Keratinocyte (primary cell): ENCODE measurements around the gene VARS1. TPM values are rescaled to one million over a fixed set of nuclear protein-coding genes. Genes with fewer than 3 reads are reported as not detected.

Experiments used
- DNase-seq: peaks from one replicate; pipeline ENCODE4 v3.0.0-alpha.2; 2011; ENCODE audit warnings: low read depth, missing footprints, low spot score
- FAIRE-seq: peaks from 2 replicates; lab custom pipeline; 2011; peaks lifted over from hg19 to GRCh38; lab: Jason Lieb, UNC
- H2AFZ ChIP-seq: 2 replicates; pipeline ENCODE4 v1.6.0; 2012; ENCODE audit warnings: low read length, control low read depth, inconsistent platforms; ENCODE audit not compliant: control insufficient read depth
- H3K27ac ChIP-seq: 2 replicates; pipeline ENCODE4 v1.5.1; 2011; ENCODE audit warnings: low read length; ENCODE audit not compliant: control insufficient read depth, insufficient read depth
- H3K27me3 ChIP-seq: 3 replicates; pipeline ENCODE4 v1.6.0; 2011; ENCODE audit warnings: low read length; ENCODE audit not compliant: control insufficient read depth, insufficient read depth; ENCODE audit errors: extremely low read depth
- H3K36me3 ChIP-seq, 2 experiments: 2 replicates in 1 of 2; 3 replicates in 1 of 2; pipeline ENCODE4 v1.5.1; 2011; ENCODE audit warnings: low read length in 2 of 2, mild to moderate bottlenecking in 1 of 2; ENCODE audit not compliant: control insufficient read depth in 2 of 2, insufficient read depth in 2 of 2; ENCODE audit errors: extremely low read depth in 1 of 2
- H3K4me1 ChIP-seq: 3 replicates; pipeline ENCODE4 v1.5.1; 2011; ENCODE audit warnings: low read length; ENCODE audit not compliant: control insufficient read depth, insufficient read depth; ENCODE audit errors: extremely low read depth
- H3K4me2 ChIP-seq: 3 replicates; pipeline ENCODE4 v1.6.0; 2011; ENCODE audit warnings: low read depth, low read length; ENCODE audit not compliant: control insufficient read depth, insufficient read depth; ENCODE audit errors: extremely low read depth
- H3K4me3 ChIP-seq, 3 experiments: fragments of 200-600 bp in 1 of 3; sonication (generic) in 1 of 3; 2 replicates in 2 of 3; 3 replicates in 1 of 3; pipeline ENCODE4 v1.5.1; 2011 to 2016; ENCODE audit warnings: low read length in 3 of 3, mild to moderate bottlenecking in 3 of 3, control low read depth in 2 of 3, inconsistent platforms in 1 of 3, low read depth in 1 of 3, mixed read lengths in 1 of 3, mixed run types in 1 of 3, moderate library complexity in 1 of 3; ENCODE audit not compliant: control insufficient read depth in 2 of 3, insufficient read depth in 2 of 3; ENCODE audit errors: extremely low read depth in 1 of 3
- H3K79me2 ChIP-seq: 2 replicates; pipeline ENCODE4 v1.6.0; 2012; ENCODE audit warnings: low read length; ENCODE audit not compliant: control insufficient read depth, insufficient read depth
- H3K9ac ChIP-seq: 3 replicates; pipeline ENCODE4 v1.6.0; 2011; ENCODE audit warnings: low read length; ENCODE audit not compliant: control insufficient read depth, insufficient read depth; ENCODE audit errors: extremely low read depth
- H3K9me1 ChIP-seq: 3 replicates; pipeline ENCODE4 v1.6.0; 2011; ENCODE audit warnings: low read length; ENCODE audit not compliant: control insufficient read depth, insufficient read depth; ENCODE audit errors: extremely low read depth
- H3K9me3 ChIP-seq: 2 replicates; pipeline ENCODE4 v1.5.1; 2012; ENCODE audit warnings: low read depth, low read length; ENCODE audit not compliant: control insufficient read depth
- H4K20me1 ChIP-seq: 3 replicates; pipeline ENCODE4 v1.6.0; 2011; ENCODE audit warnings: low read length; ENCODE audit not compliant: control insufficient read depth, insufficient read depth; ENCODE audit errors: extremely low read depth
- EZH2 ChIP-seq: IDR thresholded peaks from one replicate; pipeline ENCODE4 v1.6.1; 2012; ENCODE audit warnings: inconsistent platforms, mild to moderate bottlenecking, low read length, moderate library complexity
- dilution Hi-C: fragments of 300-500 bp; cut with MboI; formaldehyde crosslinking; loops from one replicate; pipeline ENCODE4 v1.7.0; 2020; ENCODE audit warnings: low sequenced_read_pairs; ENCODE audit not compliant: extremely low pct_ligation_motif_present
- polyA plus RNA-seq, 5 experiments: library from polyadenylated mRNA; depleted of rRNA in 3 of 5; stranded (reverse) in 3 of 5; stranded (forward) in 1 of 5; unstranded in 1 of 5; fragments of >200 nt; gene quantifications; 1 replicate in 1 of 5; 2 replicates in 3 of 5; 3 replicates in 1 of 5; pipeline versions ENCODE4 v1.2.1 to v1.2.3, GENCODE V29; 2011 to 2012; ENCODE audit warnings: missing spikeins in 2 of 5, low read depth in 1 of 5, low replicate concordance in 1 of 5
- TF ChIP-seq, protein P1 (sequence below), 3 experiments: IDR thresholded peaks in 1 of 3; conservative IDR thresholded peaks in 1 of 3; optimal IDR thresholded peaks in 1 of 3; 2 replicates in 2 of 3; 3 replicates in 1 of 3; pipeline versions ENCODE3 to v1.5.1; 2011; ENCODE audit warnings: low read length in 3 of 3, mild to moderate bottlenecking in 3 of 3, moderate library complexity in 2 of 3, control low read depth in 1 of 3, inconsistent platforms in 1 of 3; ENCODE audit not compliant: insufficient read depth in 2 of 3; ENCODE audit errors: extremely low read depth in 1 of 3

Gene VARS1
- polyA plus RNA-seq, 1 donor (not counting 4 experiments of a cell fraction or from before 2014, with no cell fraction given): 26.3 TPM

GRCh38 chr6:31796993-31797385 is 1.4 kb upstream of the VARS1 start:
- H3K27me3 ChIP-seq: no peaks in the 10 kb centered on the region
- H3K9ac ChIP-seq: no peak overlapping the region
- H3K9me1 ChIP-seq: no peaks in the 10 kb centered on the region
- peak; percentile 46 for FAIRE-seq
- no peaks in the 10 kb centered on the region for H3K9me3 ChIP-seq
- peaks cover 32% of the 10 kb centered on the region for H3K4me1 ChIP-seq
- H3K27ac ChIP-seq: no peak overlapping the region
- peak overlapping the region; percentile 39 for H3K4me2 ChIP-seq
- H3K79me2 ChIP-seq: peaks cover 28% of the 10 kb centered on the region
- no peak overlapping the region for H3K4me3 ChIP-seq
- H4K20me1 ChIP-seq: no peaks in the 10 kb centered on the region
- DNase-seq: no peak
- no peak overlapping the region for H2AFZ ChIP-seq
- dilution Hi-C loops: no loop called here
- TF ChIP-seq EZH2: no peak
- TF ChIP-seq, protein P1, sequence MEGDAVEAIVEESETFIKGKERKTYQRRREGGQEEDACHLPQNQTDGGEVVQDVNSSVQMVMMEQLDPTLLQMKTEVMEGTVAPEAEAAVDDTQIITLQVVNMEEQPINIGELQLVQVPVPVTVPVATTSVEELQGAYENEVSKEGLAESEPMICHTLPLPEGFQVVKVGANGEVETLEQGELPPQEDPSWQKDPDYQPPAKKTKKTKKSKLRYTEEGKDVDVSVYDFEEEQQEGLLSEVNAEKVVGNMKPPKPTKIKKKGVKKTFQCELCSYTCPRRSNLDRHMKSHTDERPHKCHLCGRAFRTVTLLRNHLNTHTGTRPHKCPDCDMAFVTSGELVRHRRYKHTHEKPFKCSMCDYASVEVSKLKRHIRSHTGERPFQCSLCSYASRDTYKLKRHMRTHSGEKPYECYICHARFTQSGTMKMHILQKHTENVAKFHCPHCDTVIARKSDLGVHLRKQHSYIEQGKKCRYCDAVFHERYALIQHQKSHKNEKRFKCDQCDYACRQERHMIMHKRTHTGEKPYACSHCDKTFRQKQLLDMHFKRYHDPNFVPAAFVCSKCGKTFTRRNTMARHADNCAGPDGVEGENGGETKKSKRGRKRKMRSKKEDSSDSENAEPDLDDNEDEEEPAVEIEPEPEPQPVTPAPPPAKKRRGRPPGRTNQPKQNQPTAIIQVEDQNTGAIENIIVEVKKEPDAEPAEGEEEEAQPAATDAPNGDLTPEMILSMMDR (optimal IDR thresholded peaks at IDR 0.05 in 1 of 3, IDR thresholded peaks at IDR 0.05 in 1 of 3, conservative IDR thresholded peaks at IDR 0.05 in 1 of 3; ENCODE audit: extremely low read depth in 1 of 3, insufficient read depth in 2 of 3, low read length in 3 of 3): no peak
- peaks cover 2 to 15% of the 10 kb centered on the region in 2 experiments for H3K36me3 ChIP-seq

GRCh38 chr6:31794866-31795615 is 511 bp downstream of the VARS1 start:
- peak overlapping the region; percentile 72 for H3K4me2 ChIP-seq
- TF ChIP-seq, protein P1 (optimal IDR thresholded peaks at IDR 0.05 in 1 of 3, IDR thresholded peaks at IDR 0.05 in 1 of 3, conservative IDR thresholded peaks at IDR 0.05 in 1 of 3; ENCODE audit: extremely low read depth in 1 of 3, insufficient read depth in 2 of 3, low read length in 3 of 3): no peak
- no peak for TF ChIP-seq EZH2
- dilution Hi-C loops: no loop called here
- no peak for DNase-seq
- peak overlapping the region; percentile 91 for H3K27ac ChIP-seq
- H3K9me1 ChIP-seq: no peaks in the 10 kb centered on the region
- peak overlapping the region; percentile 78 to 90 (median 80) for H3K4me3 ChIP-seq
- H3K36me3 ChIP-seq: peaks cover 8 to 23% of the 10 kb centered on the region in 2 experiments
- H2AFZ ChIP-seq: peak overlapping the region; percentile 58
- peak overlapping the region; percentile 98 for H3K9ac ChIP-seq
- H3K79me2 ChIP-seq: peaks cover 33% of the 10 kb centered on the region
- no peak for FAIRE-seq
- H4K20me1 ChIP-seq: no peaks in the 10 kb centered on the region
- no peaks in the 10 kb centered on the region for H3K27me3 ChIP-seq
- H3K9me3 ChIP-seq: no peaks in the 10 kb centered on the region
- H3K4me1 ChIP-seq: peaks cover 32% of the 10 kb centered on the region
